Astrocyte of the cerebellum (primary cell): ENCODE data around the gene SOX9.

Experiments
- DNase-seq: peaks from one replicate; pipeline ENCODE4 v3.0.0-alpha.2; 2011; ENCODE audit warnings: low read depth
- H3K4me3 ChIP-seq: 2 replicates; pipeline ENCODE4 v1.5.1; 2011; ENCODE audit warnings: mild to moderate bottlenecking, low read depth, low read length, moderate library complexity
- in situ Hi-C: cut with HindIII; loops from 2 replicates; pipeline ENCODE4 v1.10.0; 2017; ENCODE audit warnings: low sequenced_read_pairs
- TF ChIP-seq, protein P1 (sequence below): IDR thresholded peaks from 2 replicates; pipeline ENCODE4 v1.5.1; 2012; ENCODE audit warnings: low read length, low read depth, moderate library complexity, mild to moderate bottlenecking; ENCODE audit errors: missing control alignments

The SOX9 gene

DNA sequence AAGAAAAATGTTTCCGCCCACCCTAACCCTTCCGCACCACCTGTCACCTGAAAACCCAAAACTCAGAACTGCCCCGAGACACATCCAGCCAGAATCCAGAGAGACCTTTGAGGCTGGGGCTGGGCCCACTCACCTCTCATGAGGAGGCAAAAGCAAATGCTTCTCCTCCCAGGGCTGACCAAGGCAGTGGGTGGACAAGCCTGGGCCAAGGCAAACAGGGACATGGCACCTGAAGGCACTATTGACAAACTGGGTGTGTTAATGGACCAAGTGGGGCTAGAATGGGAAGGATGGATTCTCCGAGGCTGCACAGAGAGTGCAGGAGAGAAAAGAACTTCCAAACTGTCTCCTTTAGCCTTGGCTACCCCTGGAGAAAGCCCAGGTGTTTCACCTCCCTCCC lies 54.4 kb downstream of the SOX9 start:
- in situ Hi-C loops: no loop called here
- no peak overlapping the region for H3K4me3 ChIP-seq
- TF ChIP-seq, protein P1, sequence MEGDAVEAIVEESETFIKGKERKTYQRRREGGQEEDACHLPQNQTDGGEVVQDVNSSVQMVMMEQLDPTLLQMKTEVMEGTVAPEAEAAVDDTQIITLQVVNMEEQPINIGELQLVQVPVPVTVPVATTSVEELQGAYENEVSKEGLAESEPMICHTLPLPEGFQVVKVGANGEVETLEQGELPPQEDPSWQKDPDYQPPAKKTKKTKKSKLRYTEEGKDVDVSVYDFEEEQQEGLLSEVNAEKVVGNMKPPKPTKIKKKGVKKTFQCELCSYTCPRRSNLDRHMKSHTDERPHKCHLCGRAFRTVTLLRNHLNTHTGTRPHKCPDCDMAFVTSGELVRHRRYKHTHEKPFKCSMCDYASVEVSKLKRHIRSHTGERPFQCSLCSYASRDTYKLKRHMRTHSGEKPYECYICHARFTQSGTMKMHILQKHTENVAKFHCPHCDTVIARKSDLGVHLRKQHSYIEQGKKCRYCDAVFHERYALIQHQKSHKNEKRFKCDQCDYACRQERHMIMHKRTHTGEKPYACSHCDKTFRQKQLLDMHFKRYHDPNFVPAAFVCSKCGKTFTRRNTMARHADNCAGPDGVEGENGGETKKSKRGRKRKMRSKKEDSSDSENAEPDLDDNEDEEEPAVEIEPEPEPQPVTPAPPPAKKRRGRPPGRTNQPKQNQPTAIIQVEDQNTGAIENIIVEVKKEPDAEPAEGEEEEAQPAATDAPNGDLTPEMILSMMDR: no peak
- no peak for DNase-seq
